Fibroblast of the aortic adventitia (primary cell): ENCODE data around the gene SRPX. TPM values are rescaled to one million over a fixed set of nuclear protein-coding genes. Genes with fewer than 3 reads are reported as not detected.
A peak's percentile ranks its signal among the peaks of the same experiment; 100 is the strongest.

Experiments used
- DNase-seq: peaks from one replicate; pipeline ENCODE4 v3.0.0-alpha.2; 2010; ENCODE audit warnings: low read depth
- H3K4me3 ChIP-seq: 2 replicates; pipeline ENCODE4 v1.5.1; 2011; ENCODE audit warnings: low read depth, mild to moderate bottlenecking, control low read depth, low read length, moderate library complexity
- total RNA-seq: library from RNA; depleted of rRNA; stranded (reverse); fragments of >200 nt; gene quantifications from 2 replicates; pipeline ENCODE4 v1.2.3, GENCODE V29; 2012; ENCODE audit warnings: low replicate concordance
- TF ChIP-seq, protein P1 (sequence below): IDR thresholded peaks from 2 replicates; pipeline ENCODE4 v1.5.1; 2011; ENCODE audit warnings: mild to moderate bottlenecking, low read length, control low read depth, inconsistent platforms; ENCODE audit not compliant: insufficient read depth

The SRPX gene
- total RNA-seq, 1 donor, result 242 TPM

DNA sequence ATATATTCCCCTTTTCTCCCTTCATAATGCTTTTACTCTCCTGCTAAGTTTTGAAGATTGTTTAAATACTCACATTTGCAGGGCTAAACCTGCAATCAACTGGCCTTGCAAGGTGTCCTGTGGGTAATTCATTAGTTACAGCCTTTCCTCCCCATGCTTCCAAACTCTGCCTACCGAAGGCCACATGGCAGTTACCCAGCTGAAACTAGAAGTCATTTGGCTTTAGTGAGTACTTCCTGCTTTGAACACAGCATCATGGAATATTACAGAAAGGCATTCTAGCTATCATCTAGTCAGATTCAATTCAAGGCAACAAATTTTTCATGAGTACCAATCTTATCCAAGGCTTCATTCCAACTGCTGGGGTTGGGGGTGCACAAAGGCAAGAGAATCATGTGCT, 55.6 kb downstream of the SRPX start:
- H3K4me3 ChIP-seq, result no peak overlapping the region
- no peak for DNase-seq
- TF ChIP-seq, protein P1, sequence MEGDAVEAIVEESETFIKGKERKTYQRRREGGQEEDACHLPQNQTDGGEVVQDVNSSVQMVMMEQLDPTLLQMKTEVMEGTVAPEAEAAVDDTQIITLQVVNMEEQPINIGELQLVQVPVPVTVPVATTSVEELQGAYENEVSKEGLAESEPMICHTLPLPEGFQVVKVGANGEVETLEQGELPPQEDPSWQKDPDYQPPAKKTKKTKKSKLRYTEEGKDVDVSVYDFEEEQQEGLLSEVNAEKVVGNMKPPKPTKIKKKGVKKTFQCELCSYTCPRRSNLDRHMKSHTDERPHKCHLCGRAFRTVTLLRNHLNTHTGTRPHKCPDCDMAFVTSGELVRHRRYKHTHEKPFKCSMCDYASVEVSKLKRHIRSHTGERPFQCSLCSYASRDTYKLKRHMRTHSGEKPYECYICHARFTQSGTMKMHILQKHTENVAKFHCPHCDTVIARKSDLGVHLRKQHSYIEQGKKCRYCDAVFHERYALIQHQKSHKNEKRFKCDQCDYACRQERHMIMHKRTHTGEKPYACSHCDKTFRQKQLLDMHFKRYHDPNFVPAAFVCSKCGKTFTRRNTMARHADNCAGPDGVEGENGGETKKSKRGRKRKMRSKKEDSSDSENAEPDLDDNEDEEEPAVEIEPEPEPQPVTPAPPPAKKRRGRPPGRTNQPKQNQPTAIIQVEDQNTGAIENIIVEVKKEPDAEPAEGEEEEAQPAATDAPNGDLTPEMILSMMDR, result no peak

DNA sequence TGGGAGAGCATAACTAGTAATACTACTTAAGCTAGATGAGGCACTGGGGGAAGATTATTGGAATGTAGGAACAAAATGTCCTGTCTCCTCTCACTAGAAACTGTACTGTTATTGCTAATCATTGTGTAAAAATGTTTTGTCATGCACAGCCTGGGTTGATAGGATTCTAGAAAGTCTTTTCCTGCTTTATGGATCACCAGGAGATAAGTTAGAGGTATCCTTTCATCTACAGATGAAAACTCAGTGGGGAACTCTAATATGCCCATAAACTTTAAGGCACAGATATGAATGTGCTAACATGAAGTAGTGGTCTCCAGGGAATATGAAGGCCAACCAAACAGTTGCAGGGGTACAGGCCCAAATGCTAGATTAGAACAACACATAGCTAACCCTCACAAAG, 57.5 kb downstream of the SRPX start:
- TF ChIP-seq, protein P1, result no peak
- H3K4me3 ChIP-seq, result no peak overlapping the region
- DNase-seq, result no peak

DNA sequence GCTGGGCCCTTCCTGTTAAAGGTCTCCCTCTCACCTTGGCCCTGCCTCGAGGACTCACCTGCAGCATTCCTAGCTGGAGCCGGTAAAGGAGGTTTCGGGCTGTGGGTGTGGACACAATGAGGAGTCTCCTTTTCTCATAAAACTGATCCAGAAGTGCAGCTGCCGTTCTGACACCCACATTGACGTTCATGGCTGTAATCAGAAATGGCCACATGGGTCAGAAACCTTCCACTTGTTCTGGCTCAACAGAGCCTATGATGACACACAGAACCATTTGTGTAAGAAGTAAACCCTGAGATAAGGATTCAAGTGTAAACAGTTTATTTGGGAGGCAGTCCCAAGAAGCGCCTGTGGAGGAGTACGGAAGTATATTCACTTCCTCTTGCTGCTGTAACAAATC, 63.8 kb downstream of the SRPX start:
- TF ChIP-seq, protein P1, result no peak
- no peak overlapping the region for H3K4me3 ChIP-seq
- DNase-seq, result no peak

DNA sequence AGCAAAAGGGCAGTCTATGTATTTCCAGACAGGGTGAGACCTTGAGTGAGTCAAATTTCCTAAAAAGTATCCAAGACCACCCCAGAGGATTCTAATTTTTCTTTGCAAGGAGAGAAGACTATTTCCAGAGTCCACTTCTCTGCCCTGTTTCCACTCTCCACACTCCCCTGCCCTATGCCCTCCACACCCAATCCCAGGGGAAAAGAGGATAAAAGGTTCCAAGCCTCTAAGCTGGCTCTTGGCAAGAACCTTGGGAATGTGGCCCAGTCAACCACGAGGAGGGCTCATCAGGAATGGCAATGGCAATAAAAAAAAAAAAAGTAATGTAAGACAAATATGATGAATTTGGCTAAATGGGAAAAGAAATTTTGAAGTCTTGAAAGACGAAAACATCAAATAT, 65.9 kb downstream of the SRPX start:
- H3K4me3 ChIP-seq, result no peak overlapping the region
- TF ChIP-seq, protein P1, result no peak
- peak; percentile 70 for DNase-seq

DNA sequence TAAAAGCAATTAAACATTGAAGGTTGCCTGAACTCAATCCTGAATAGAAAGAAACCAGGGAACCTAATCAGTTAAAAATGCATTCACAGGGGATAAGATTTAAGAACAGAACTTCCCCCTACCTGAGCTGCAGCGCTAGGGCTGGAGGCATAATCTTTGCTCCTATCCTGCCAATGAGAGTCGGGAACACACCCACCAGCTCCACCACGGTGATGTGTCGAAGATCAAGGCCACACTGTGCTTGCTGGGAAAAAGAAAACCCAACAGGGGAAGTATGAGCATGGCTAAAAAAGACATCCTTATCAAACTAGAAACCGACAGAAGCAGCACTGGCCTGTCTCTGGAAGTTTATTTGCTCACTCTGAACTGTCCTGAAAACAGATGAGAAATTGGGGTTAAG, 66.3 kb downstream of the SRPX start:
- no peak for DNase-seq
- TF ChIP-seq, protein P1, result no peak
- H3K4me3 ChIP-seq, result no peak overlapping the region

DNA sequence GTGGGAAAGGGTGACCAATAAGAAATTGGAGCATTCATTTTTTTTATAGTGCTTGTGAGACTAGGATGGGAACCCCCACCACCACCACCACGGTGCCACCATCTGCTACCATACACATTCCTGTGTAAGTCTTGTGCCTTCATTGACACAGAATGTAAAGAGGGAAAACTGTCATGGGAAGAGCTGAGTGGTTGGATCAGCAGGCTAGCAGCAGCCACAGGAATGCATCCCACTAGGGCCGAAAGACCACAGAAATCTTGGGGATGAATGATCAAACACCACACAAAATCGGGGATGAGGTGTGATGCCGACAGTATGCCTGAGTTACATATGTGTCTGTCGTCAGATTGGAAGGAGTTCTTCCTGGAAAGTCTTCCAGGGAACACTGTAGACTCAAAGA, 69.2 kb downstream of the SRPX start:
- TF ChIP-seq, protein P1, result no peak
- H3K4me3 ChIP-seq, result no peak overlapping the region
- DNase-seq, result no peak

DNA sequence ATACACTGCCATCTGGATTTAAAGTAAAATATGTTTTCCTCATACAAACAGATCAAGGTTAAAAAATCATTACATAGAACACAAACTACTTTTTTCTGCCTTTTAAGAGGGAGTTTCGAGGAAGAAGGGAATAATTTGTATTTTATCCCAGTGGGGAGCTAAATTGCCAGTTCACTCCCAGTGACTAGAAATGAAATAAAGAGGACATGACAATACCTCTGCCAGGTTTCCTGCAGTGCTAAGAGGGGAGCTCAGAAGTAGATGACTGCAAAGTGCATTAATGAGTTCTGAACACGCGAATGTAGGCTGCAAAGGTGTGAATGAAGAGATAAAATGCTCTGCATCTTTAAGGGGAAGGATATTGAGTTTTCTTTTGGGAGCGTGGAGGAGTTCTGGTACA, 69.7 kb downstream of the SRPX start:
- DNase-seq, result no peak
- H3K4me3 ChIP-seq, result no peak overlapping the region
- TF ChIP-seq, protein P1, result no peak
